VCaP (cell line): Measurements from ENCODE around the gene PRKAR2B.

ENCODE experiments used
- H3K27ac ChIP-seq: fragments of 450-650 bp; 2 replicates; pipeline ENCODE4 v1.5.1; 2017
- TF ChIP-seq, protein P1 (sequence below): fragments of 450-650 bp; conservative IDR thresholded peaks from 2 replicates; pipeline ENCODE4 v1.5.1; 2017; ENCODE audit warnings: mild to moderate bottlenecking, moderate library complexity

PRKAR2B gene

GRCh38 chr7:107190090-107190489 is 145.6 kb downstream of the PRKAR2B start:
- TF ChIP-seq, protein P1, sequence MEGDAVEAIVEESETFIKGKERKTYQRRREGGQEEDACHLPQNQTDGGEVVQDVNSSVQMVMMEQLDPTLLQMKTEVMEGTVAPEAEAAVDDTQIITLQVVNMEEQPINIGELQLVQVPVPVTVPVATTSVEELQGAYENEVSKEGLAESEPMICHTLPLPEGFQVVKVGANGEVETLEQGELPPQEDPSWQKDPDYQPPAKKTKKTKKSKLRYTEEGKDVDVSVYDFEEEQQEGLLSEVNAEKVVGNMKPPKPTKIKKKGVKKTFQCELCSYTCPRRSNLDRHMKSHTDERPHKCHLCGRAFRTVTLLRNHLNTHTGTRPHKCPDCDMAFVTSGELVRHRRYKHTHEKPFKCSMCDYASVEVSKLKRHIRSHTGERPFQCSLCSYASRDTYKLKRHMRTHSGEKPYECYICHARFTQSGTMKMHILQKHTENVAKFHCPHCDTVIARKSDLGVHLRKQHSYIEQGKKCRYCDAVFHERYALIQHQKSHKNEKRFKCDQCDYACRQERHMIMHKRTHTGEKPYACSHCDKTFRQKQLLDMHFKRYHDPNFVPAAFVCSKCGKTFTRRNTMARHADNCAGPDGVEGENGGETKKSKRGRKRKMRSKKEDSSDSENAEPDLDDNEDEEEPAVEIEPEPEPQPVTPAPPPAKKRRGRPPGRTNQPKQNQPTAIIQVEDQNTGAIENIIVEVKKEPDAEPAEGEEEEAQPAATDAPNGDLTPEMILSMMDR, result no peak
- no peak overlapping the region for H3K27ac ChIP-seq

- H3K27ac ChIP-seq, result no peak overlapping the region
- TF ChIP-seq, protein P1, result peak; percentile 40
These were observed 149.5 kb downstream of the PRKAR2B start for GRCh38 chr7:107194052-107194451.

- TF ChIP-seq, protein P1, result no peak
- no peak overlapping the region for H3K27ac ChIP-seq
These were observed 152.5 kb downstream of the PRKAR2B start for GRCh38 chr7:107196834-107197610.

DNA sequence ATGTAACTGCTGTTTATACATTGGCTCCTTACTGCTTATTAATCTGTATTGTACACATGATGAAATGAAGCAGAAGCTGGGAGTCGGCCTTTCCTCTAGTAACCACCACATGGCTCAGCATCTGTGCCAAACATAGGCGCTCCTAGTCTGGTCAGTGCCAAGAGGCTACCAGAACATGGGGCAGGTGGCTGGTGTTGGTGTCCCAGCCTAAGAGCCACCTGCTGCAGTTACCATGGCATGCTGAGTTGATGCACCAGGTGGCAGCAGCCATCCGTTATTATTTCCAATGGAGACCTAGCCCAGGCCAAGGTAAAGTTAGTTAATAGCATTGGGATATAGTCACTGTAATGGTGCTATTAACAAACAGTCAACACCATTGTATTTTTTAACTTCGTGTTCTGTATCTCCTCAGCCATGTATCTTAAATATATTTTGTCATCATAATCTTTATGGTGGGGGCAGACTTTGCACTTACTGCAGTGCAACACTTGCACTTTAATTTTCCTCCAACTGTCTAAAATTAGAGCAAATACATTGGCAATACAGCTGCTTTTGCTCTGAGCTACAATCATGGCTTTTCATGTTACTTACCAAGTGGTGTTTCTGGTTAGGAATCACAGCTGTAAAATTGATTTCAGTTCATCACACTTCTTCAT is 157.4 kb downstream of the PRKAR2B start:
- TF ChIP-seq, protein P1, result peak; percentile 94
- no peak overlapping the region for H3K27ac ChIP-seq

DNA sequence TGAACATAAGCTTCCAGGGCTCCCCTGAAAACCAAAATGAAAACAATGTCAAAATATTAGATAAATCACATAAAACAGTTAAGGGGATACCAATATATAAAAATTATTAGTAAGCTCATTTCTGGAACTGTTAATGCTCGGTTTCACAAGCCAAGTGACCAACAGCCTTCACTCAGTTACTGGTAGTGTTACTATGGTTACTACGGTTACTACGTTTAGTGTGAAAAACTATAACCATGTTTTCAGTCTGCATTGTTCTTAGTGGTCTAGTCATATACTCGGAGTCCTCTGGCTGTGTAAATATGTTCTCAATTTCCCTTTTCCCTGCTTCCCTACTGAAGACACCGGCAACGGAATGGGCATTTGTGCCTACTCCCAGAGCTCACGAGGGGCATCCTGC is 159.1 kb downstream of the PRKAR2B start:
- H3K27ac ChIP-seq, result no peak overlapping the region
- TF ChIP-seq, protein P1, result no peak

GRCh38 chr7:107206136-107206535 is 161.6 kb downstream of the PRKAR2B start:
- TF ChIP-seq, protein P1, result no peak
- no peak overlapping the region for H3K27ac ChIP-seq

DNA sequence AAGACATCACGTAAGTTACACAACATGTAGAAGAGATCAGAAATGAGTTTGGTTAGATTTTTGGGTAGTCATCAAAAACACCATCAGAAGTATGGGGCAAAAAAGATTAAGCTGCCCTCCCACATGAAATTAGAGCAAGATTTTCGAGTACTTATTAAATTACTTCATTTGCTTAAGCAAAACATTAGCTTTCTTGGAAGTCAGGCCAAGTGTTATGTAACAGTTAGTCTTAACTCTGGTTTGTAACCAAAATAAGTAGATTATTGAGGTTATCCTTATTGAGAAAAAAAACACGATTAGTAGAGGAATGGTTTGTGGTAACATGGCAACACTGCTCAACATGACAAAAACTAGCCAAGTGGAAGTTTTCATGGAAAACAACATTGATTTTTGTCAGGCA is 162.2 kb downstream of the PRKAR2B start:
- no peak overlapping the region for H3K27ac ChIP-seq
- TF ChIP-seq, protein P1, result no peak
